Gastrocnemius medialis (tissue), 4 donors: Measurements from ENCODE around the gene DLG1.

Experiments used
- POLR2A ChIP-seq, 2 donors: fragments of 450-650 bp; IDR thresholded peaks; one replicate each; pipeline ENCODE4 v1.6.1; 2017; ENCODE audit warnings: antibody characterized with exemption in 2 of 2, mild to moderate bottlenecking in 2 of 2, moderate library complexity in 2 of 2
- TF ChIP-seq, protein P1 (sequence below), 5 experiments: fragments of 450-650 bp in 3 of 5; fragments of 200-600 bp in 2 of 5; sonication (generic) in 2 of 5; IDR thresholded peaks in 4 of 5; conservative IDR thresholded peaks in 1 of 5; 1 replicate in 4 of 5; 2 replicates in 1 of 5; pipeline ENCODE4 v1.5.1; 2016 to 2019; ENCODE audit warnings: antibody characterized with exemption in 5 of 5, mild to moderate bottlenecking in 3 of 5, moderate library complexity in 3 of 5

DNA sequence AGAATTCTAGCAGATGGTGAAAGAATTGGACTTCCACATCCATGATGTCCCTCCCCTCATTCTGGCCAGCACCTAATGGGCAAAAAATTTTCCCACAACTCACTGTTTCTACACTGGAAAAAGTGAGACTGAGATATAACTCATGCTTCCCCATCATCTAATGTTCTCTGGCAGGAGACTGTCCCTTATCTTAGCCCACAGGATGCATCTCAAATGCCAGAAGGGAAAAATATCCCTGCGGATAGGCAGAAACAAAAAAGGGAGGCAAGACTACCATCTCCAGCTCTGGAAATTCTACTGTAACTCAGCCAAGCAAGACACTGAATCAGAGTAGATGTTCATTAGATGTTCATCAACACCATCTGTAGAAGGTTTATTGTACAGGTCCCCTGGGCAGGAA, 58.6 kb downstream of the DLG1 start:
- TF ChIP-seq, protein P1, sequence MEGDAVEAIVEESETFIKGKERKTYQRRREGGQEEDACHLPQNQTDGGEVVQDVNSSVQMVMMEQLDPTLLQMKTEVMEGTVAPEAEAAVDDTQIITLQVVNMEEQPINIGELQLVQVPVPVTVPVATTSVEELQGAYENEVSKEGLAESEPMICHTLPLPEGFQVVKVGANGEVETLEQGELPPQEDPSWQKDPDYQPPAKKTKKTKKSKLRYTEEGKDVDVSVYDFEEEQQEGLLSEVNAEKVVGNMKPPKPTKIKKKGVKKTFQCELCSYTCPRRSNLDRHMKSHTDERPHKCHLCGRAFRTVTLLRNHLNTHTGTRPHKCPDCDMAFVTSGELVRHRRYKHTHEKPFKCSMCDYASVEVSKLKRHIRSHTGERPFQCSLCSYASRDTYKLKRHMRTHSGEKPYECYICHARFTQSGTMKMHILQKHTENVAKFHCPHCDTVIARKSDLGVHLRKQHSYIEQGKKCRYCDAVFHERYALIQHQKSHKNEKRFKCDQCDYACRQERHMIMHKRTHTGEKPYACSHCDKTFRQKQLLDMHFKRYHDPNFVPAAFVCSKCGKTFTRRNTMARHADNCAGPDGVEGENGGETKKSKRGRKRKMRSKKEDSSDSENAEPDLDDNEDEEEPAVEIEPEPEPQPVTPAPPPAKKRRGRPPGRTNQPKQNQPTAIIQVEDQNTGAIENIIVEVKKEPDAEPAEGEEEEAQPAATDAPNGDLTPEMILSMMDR (IDR thresholded peaks at IDR 0.05 in 4 of 5, conservative IDR thresholded peaks at IDR 0.05 in 1 of 5) = no peak
- no peak for TF ChIP-seq POLR2A (IDR thresholded peaks at IDR 0.05)
